Esophagus muscularis mucosa (tissue), 4 donors: ENCODE results near the gene RYR1. TPM values are rescaled to one million over a fixed set of nuclear protein-coding genes. Genes with fewer than 3 reads are reported as not detected.

ENCODE experiments used
- DNase-seq: peaks from one replicate; pipeline ENCODE4 v3.0.0-alpha.2; 2017; ENCODE audit errors: extremely low spot score
- H3K27ac ChIP-seq, 4 donors: fragments of 200-600 bp; sonication (generic); replicated peaks in 1 of 4; 1 replicate in 3 of 4; 2 replicates in 1 of 4; pipeline ENCODE4 v1.5.1; 2016 to 2019; ENCODE audit warnings: mild to moderate bottlenecking in 1 of 4
- H3K27me3 ChIP-seq, 4 donors: fragments of 200-600 bp; sonication (generic); one replicate each; pipeline versions ENCODE4 v1.5.1 to v1.6.0; 2016 to 2019
- H3K36me3 ChIP-seq, 4 donors: fragments of 200-600 bp; sonication (generic); one replicate each; pipeline ENCODE4 v1.5.1; 2016 to 2019
- H3K4me1 ChIP-seq, 4 donors: fragments of 200-600 bp; sonication (generic); one replicate each; pipeline ENCODE4 v1.5.1; 2016 to 2019
- H3K4me3 ChIP-seq, 4 donors: fragments of 200-600 bp; sonication (generic); 1 replicate in 2 of 4; 2 replicates in 2 of 4; pipeline ENCODE4 v1.5.1; 2016 to 2019; ENCODE audit warnings: mild to moderate bottlenecking in 4 of 4, moderate library complexity in 1 of 4
- H3K9me3 ChIP-seq, 4 donors: fragments of 200-600 bp; sonication (generic); 1 replicate in 3 of 4; 2 replicates in 1 of 4; pipeline ENCODE4 v1.5.1; 2016 to 2019
- EP300 ChIP-seq: sonication (generic); formaldehyde crosslinking; IDR thresholded peaks from one replicate; pipeline ENCODE4 v1.6.1; 2017; ENCODE audit warnings: antibody characterized with exemption
- POLR2A ChIP-seq: fragments of 450-650 bp; IDR thresholded peaks from one replicate; pipeline ENCODE4 v1.6.1; 2017; ENCODE audit warnings: antibody characterized with exemption, moderate library complexity, mild to moderate bottlenecking, low read depth
- POLR2AphosphoS5 ChIP-seq, 2 donors: sonication (generic); formaldehyde crosslinking; IDR thresholded peaks; one replicate each; pipeline ENCODE4 v1.6.1; 2017; ENCODE audit warnings: antibody characterized with exemption in 2 of 2
- WGBS: methylation state at CpG from one replicate; pipeline ENCODE4 v1.1.5; 2018; 5-methylcytosine and 5-hydroxymethylcytosine counted together
- intact Hi-C: fragments of 100-400 bp; cut with DNase I; formaldehyde crosslinking; loops from one replicate; pipeline ENCODE4 v1.15.1; 2023
- total RNA-seq, 4 donors: library from RNA; depleted of rRNA; stranded (reverse); fragments of >200 nt; gene quantifications; one replicate each; pipeline versions ENCODE4 v1.1.0 to v1.2.1, GENCODE V29; 2016
- TF ChIP-seq, protein P1 (sequence below), 3 experiments: fragments of 200-600 bp in 2 of 3; fragments of 450-650 bp in 1 of 3; sonication (generic) in 2 of 3; IDR thresholded peaks; one replicate each; pipeline ENCODE4 v1.5.1; 2017 to 2019; ENCODE audit warnings: antibody characterized with exemption in 3 of 3, mild to moderate bottlenecking in 2 of 3, moderate library complexity in 1 of 3

RYR1 gene
- total RNA-seq, 4 donors from 2014 or later, result 0.99 to 4.0 (median 2.7) TPM

GRCh38 chr19:38448225-38448624 is 14.7 kb downstream of the RYR1 start:
- no peak for DNase-seq
- Histone ChIP-seq H3K4me3 (no peak overlapping the region), H3K4me1 (no peaks in the 10 kb centered on the region), H3K36me3 (no peaks in the 10 kb centered on the region), H3K9me3 (no peaks in the 10 kb centered on the region), H3K27ac (no peak overlapping the region), H3K27me3 (peaks cover 0 to 5% (median 0%) of the 10 kb centered on the region in 4 donors)
- 91% methylated on average over 9 of the region's 9 CpGs for WGBS
- TF ChIP-seq, protein P1, sequence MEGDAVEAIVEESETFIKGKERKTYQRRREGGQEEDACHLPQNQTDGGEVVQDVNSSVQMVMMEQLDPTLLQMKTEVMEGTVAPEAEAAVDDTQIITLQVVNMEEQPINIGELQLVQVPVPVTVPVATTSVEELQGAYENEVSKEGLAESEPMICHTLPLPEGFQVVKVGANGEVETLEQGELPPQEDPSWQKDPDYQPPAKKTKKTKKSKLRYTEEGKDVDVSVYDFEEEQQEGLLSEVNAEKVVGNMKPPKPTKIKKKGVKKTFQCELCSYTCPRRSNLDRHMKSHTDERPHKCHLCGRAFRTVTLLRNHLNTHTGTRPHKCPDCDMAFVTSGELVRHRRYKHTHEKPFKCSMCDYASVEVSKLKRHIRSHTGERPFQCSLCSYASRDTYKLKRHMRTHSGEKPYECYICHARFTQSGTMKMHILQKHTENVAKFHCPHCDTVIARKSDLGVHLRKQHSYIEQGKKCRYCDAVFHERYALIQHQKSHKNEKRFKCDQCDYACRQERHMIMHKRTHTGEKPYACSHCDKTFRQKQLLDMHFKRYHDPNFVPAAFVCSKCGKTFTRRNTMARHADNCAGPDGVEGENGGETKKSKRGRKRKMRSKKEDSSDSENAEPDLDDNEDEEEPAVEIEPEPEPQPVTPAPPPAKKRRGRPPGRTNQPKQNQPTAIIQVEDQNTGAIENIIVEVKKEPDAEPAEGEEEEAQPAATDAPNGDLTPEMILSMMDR (IDR thresholded peaks at IDR 0.05), result no peak
- no peak for TF ChIP-seq POLR2AphosphoS5 (IDR thresholded peaks at IDR 0.05)
- no peak for TF ChIP-seq POLR2A
- no peak for TF ChIP-seq EP300
- intact Hi-C loops, result no loop called here

GRCh38 chr19:38449518-38449917 is 16.0 kb downstream of the RYR1 start:
- H3K27ac ChIP-seq, result no peak overlapping the region
- TF ChIP-seq POLR2AphosphoS5 (IDR thresholded peaks at IDR 0.05) (no peak), POLR2A (no peak), EP300 (no peak)
- TF ChIP-seq, protein P1 (IDR thresholded peaks at IDR 0.05), result no peak
- intact Hi-C loops, result no loop called here
- no peak for DNase-seq
- WGBS, result 78% methylated on average over 5 of the region's 5 CpGs
- peaks cover 0 to 5% (median 0%) of the 10 kb centered on the region in 4 donors for H3K27me3 ChIP-seq
- H3K9me3 ChIP-seq, result no peaks in the 10 kb centered on the region
- no peak overlapping the region for H3K4me3 ChIP-seq
- no peaks in the 10 kb centered on the region for H3K36me3 ChIP-seq
- no peaks in the 10 kb centered on the region for H3K4me1 ChIP-seq

DNA sequence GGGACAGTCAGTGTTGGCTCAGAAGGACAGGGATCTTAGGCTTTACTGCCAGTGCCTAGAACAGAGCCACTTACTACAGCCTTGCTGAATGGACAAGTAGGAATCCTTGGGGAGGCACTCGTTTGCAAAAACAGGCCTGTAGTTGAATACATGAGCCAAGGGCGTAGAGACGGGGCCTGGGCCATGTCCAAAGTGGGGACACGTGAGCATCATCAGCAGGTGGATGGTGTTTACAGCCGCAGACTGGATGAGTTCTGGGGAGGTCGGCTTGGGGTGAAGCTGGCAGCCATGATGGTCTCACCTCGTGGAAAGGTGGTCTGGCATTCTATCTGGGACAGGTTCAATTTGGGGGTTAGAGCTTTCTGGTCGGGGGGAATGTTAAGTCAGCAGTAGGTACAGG is 17.5 kb downstream of the RYR1 start:
- DNase-seq, result no peak
- H3K4me3 ChIP-seq, result no peak overlapping the region
- H3K36me3 ChIP-seq, result no peaks in the 10 kb centered on the region
- WGBS, result 82% methylated on average over 8 of the region's 8 CpGs
- no peaks in the 10 kb centered on the region for H3K4me1 ChIP-seq
- no peak overlapping the region for H3K27ac ChIP-seq
- TF ChIP-seq EP300 (no peak), POLR2AphosphoS5 (IDR thresholded peaks at IDR 0.05) (no peak), POLR2A (no peak)
- TF ChIP-seq, protein P1 (IDR thresholded peaks at IDR 0.05), result no peak
- peaks cover 0 to 5% (median 0%) of the 10 kb centered on the region in 4 donors for H3K27me3 ChIP-seq
- H3K9me3 ChIP-seq, result no peaks in the 10 kb centered on the region
- intact Hi-C loops, result no loop called here

- intact Hi-C loops, result no loop called here
- Histone ChIP-seq H3K27me3 (peaks cover 0 to 5% (median 0%) of the 10 kb centered on the region in 4 donors), H3K27ac (no peak overlapping the region), H3K4me1 (no peaks in the 10 kb centered on the region), H3K4me3 (no peak overlapping the region), H3K9me3 (no peaks in the 10 kb centered on the region), H3K36me3 (no peaks in the 10 kb centered on the region)
- TF ChIP-seq, protein P1 (IDR thresholded peaks at IDR 0.05), result no peak
- TF ChIP-seq POLR2AphosphoS5 (IDR thresholded peaks at IDR 0.05), result no peak
- TF ChIP-seq EP300, result no peak
- no peak for TF ChIP-seq POLR2A
- DNase-seq, result no peak
- 64% methylated on average over 5 of the region's 9 CpGs for whole genome bisulfite sequencing
Measured at GRCh38 chr19:38451629-38452028, 18.1 kb downstream of the RYR1 start.
